Mesenteric fat pad (tissue), 1 donor: Measurements from ENCODE around the gene BCAS3. TPM values are rescaled to one million over a fixed set of nuclear protein-coding genes. Genes with fewer than 3 reads are reported as not detected.

Experiments used
- DNase-seq: peaks from one replicate; pipeline ENCODE4 v3.0.0-alpha.2; 2020; ENCODE audit warnings: low spot score
- total RNA-seq: library from RNA; stranded (reverse); fragmentation: NEBNext Ultra II Directional; extraction: Animal tissue kit (Norgen Biotek cat#: 25700); gene quantifications from one replicate; pipeline ENCODE4 v1.2.1, GENCODE V29; 2021
- donor health status: DM: yes; HTN: yes; CAD: no.

The BCAS3 gene
- total RNA-seq, 1 donor from 2014 or later: 20.8 TPM

DNA sequence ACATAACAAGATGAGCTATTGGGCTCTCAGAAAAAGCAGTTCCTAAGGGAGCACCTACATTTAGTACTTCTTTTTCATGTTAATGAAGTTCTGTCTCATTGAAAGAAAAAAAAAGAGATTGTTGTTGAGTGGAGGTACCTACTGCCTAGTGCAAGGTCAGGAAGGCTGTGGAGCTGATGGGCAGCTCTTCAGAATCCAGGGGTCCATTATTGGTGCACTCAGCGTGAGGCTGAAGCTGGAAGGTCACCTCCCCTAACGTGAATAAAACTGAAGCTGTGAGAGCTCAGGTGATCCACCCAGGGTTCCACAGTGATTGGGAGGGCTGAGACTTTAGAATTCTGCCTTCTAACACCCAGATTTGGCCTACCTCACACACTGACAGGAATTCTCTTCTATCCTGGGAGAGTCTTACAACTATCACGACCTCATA is 568.1 kb downstream of the BCAS3 start:
- DNase-seq: no peak

DNA sequence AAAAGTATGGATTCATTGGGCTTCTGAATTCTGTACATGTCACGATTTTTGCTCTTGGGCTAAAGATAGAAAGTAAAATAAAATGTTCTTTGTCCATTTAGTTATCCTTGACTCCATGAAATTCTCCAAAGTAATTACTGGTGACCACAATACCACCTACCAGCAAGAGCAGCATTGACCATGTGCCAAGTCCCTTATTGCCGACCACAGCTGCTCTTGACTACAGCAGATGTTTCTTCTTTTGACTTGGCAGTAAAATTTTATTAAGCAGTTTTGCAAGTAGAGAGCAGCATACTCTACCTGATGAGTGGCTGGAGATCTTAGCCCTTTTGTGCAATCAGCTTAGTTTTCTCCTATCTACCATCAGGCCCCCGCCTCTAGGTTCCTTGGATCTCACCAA is 569.8 kb downstream of the BCAS3 start:
- DNase-seq: no peak

DNA sequence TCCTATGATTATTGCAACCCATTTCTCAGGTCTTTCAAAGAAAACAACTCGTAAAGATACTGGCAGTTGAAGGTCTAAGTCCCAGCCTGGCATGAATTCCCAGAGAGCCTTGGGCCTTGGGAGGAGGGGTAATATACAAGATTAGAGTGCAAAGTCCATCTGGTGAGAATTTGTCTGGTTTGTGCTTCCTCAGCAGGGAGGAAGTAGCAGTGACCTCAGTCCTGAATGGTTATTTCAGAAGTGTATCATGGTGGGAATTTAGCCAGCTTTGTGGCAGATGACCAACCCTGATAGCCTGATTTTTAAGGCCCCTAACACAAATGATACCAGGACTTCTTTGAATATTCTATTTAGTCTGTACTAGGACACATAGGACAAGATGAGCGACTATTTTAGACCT is 570.7 kb downstream of the BCAS3 start:
- DNase-seq: no peak

- DNase-seq: no peak
These were observed 572.1 kb downstream of the BCAS3 start for GRCh38 chr17:61249649-61250299.

DNA sequence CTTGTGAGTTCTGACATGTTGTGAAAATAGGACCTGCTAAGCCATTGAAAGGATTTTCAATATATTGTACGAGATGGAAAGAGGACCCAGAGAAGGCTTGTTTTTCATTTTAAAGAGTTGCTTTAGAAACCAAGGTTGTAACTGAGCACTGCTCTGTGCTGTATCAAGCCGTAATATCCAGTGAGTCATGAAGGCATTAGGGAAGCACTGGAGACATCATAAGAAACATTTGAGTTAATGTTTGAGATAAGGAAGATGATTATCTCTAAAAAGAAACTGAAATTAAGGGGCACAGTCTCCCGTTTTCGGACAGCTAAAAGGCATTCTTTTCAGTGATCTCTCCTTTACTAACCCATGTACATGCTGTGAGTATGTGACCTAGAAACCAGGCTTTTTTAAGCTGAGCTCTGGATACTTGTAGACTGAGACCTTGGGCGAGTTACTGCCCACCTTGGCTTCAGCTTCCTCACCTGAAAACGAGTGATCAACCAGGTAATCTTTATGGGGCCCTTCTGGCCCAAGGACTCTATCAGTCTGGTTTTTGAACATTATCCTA is 572.8 kb downstream of the BCAS3 start:
- DNase-seq: no peak

DNA sequence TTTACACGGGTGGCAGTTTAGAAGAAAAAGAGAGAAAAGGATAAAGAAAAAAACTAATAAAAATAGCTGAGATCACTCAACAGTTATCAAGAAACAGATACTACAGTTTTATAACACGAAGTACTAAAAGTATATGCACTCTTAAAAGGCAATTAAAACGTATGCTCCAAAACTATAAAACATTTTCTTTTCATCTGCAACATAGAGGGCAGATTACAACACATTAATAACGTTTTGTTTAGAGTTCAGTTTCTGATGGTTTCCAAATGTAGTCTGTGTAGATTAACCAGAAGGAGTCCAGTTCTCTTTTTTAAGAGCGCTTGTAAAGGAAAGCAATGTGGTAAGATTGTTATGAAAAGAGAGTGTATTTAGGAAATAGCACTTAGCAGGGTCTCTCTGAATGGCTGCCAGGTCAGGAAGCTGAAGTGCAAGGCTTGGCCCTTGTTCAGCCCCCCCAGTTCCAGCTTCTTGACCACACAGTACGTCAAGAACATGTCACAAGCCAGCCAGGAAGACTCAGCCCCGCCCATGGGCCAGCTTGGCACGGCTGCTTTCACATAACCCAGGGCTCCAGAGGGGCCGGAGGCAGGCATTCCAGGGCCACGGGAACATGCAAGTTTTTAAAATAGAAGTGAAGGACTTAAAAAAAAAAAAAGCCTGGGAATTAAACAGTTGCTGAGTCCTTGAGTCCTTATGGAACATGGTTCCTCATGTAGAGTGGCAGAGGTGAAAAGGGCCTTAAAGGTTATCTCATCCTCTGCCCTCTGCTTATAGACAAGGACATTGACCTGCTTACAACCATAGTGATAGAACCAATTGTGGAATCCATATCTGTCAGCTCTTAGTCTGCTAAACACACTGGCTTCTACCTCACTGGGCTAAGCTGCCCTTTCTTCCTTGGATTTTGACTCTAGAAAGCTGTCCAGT is 574.6 kb downstream of the BCAS3 start:
- DNase-seq: peak; percentile 92

DNA sequence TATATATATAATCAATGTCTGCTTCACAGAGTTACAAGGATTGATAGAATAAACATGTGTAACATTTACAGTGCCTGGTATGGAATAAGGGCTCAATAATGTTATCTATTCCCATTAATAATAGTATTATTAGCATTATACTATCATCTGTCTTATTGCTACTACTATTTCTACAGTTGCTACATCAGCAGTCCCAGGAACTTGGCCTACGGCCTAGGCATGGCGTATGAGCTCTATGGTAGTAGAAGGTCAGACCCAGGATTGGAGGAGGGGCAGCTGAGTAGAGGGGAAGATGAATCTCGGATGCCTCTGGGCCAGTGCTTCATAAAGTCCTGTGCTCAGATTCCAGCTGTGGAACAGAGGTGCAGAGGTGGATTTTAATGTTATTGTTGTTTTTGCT is 575.7 kb downstream of the BCAS3 start:
- DNase-seq: no peak

- DNase-seq: no peak
These were observed 576.4 kb downstream of the BCAS3 start for GRCh38 chr17:61253937-61254574.

- DNase-seq: no peak
These were observed 577.3 kb downstream of the BCAS3 start for GRCh38 chr17:61254904-61255303.

- DNase-seq: no peak
These were observed 578.0 kb downstream of the BCAS3 start for GRCh38 chr17:61255647-61256046.

DNA sequence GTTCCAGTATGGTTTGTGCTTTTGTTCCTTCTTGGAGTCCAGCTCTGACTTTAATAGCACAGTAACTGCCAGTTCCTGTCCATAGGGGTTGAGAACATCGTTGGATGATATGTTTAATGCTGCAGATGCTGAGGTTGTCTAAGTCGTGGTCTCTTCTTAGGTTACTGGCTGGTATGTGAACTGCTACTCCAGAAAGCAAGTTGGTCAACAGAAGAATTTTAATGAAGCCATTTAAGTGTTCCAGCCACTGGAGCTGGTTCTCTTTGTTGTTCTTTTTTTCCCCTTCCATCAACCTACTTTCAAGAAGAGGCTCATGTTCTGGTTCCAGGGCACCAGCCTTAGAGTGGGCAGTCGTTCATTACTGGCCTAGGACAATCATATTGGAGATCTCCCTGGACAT is 581.7 kb downstream of the BCAS3 start:
- no peak for DNase-seq

DNA sequence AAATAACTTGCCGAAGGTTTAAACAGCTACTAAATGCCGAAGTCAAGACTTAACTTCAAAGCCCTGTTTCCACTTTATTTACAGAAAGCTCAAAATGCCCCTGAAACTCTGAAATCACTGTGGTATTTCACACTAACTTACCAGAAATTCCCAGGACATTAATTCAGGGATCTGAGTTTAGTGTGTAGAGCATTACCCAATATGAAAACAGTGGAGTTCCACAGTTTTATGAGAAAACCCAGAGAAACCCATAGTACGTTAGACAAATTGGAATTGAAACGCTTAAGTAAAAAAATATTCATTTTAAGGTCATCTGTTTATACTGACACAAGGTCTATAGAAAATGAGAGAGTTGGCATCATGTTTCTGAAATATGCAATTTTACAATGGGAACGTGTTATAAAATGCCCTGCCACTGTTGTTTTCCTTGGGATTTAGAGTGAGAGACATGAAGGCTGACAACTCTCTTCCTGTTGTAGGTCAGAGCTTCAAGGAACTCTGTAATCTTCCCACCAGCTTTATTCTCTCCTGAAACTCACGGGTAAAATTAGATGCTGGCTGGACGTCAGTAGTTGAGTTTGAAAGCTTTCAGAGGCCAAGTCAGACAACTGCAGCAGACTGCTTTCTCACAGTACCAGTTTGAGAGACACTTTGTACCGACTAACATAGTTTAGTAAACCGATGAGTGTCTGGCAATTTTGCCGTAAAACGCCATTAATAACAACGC is 582.6 kb downstream of the BCAS3 start:
- no peak for DNase-seq

- DNase-seq: no peak
These were observed 583.5 kb downstream of the BCAS3 start for GRCh38 chr17:61261001-61261637.

DNA sequence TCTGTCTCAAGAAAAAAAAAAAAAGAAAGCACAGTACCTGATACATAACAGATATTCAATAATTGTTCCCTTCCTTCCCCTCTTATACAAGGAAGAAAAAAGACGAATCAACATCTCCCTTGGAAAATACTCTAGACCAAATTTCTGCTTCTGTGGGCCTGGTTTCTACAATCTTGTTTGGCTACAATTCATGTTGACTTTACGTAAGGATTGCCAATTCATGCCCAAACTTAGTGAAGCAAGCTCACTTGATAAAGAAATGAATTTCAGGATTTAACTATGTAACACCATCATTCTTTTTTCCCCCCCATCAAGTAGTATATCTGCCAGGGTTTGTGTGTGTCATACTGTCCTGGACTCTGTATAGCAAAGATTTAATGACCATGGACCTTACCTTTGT is 587.7 kb downstream of the BCAS3 start:
- DNase-seq: no peak

DNA sequence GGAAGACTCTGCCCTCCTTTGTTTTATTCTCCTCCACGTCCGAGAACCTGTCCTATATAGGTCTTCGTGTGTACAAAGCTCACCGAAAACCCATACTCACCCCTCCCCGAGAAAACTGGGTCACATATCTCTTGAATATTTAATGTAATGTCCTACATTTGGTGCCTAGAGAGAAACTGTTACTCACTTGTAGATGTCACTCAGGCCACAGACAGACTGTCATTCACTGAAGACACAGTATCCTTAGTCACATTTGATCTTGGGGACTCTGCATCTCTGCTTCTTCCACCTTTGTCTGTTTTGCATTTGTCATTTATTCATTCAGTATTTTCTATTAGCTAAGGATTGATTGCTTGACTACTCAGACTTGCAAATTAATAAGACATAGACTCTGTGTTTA is 590.2 kb downstream of the BCAS3 start:
- DNase-seq: no peak

DNA sequence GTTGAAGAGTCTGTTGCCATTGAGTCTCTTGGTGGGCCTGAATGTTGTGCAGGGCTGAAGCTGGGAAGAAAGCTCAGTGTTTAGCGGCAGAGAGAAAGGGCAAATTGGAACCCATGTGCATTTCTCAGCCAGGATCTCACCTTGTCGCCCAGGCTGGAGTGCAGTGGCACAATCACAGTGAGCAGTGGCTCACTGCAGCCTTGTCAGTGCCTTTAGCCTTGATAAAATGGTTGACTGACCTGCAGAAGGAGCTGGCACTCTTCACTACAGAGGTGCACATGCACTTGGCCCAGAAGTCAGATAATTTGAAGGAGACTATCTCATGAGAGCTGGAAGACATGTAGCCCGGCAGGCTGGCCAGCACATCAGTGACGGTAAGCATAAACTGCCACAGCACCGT is 597.7 kb downstream of the BCAS3 start:
- DNase-seq: no peak

- no peak for DNase-seq
These were observed 599.2 kb downstream of the BCAS3 start for GRCh38 chr17:61276806-61277205.

DNA sequence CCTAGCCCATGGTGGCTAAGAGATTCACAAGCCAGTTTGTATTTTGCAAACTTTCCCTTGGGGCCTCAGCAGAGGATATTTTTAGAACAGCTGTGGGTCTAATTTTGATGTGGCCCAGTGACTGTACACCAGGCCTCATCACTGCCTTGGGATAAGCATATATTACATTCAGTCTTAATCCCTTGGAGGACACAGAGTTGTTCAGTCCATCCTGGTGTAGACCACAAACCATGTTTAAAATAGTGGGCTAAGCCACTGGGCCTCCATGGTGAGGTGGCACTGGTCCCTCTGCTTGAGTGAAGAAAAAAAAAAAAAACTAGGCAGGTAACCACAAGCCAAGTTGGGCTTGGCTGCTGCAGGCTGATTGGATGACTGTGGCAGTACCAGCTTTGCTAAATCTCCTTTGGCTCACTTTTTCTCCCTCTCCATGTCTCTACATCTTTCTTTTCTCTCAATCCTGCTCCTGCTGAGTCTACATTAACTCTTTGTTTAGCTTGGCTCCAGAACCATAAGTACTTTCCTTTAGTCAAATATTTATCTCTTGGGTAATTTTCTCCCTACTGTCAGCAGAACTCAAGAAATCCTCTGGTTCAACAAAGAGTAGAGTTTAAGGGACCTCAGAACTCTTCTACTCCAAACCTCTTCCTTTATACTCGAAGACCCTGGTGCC is 602.0 kb downstream of the BCAS3 start:
- DNase-seq: no peak

- no peak for DNase-seq
These were observed 602.7 kb downstream of the BCAS3 start for GRCh38 chr17:61280338-61280737.

- DNase-seq: no peak
These were observed 603.2 kb downstream of the BCAS3 start for GRCh38 chr17:61280851-61281250.
